Esophagus squamous epithelium (tissue), 4 donors: ENCODE data around the gene EEPD1.

Source experiments
- CTCF ChIP-seq, 6 experiments: fragments of 450-650 bp in 4 of 6; fragments of 200-600 bp in 2 of 6; sonication (generic) in 2 of 6; IDR thresholded peaks; one replicate each; pipeline ENCODE4 v1.5.1; 2016 to 2019; ENCODE audit warnings: antibody characterized with exemption in 6 of 6, mild to moderate bottlenecking in 4 of 6, moderate library complexity in 4 of 6
- POLR2A ChIP-seq, 4 donors: fragments of 450-650 bp; IDR thresholded peaks; one replicate each; pipeline ENCODE4 v1.6.1; 2017; ENCODE audit warnings: antibody characterized with exemption in 4 of 4, mild to moderate bottlenecking in 4 of 4, moderate library complexity in 3 of 4

- no peak for TF ChIP-seq CTCF (IDR thresholded peaks at IDR 0.05)
- TF ChIP-seq POLR2A (IDR thresholded peaks at IDR 0.05): no peak
Observed at GRCh38 chr7:36116347-36117202, 36.5 kb upstream of the EEPD1 start.
